GM12891 (cell line): ENCODE results near the gene ASPRV1.

Source experiments
- PAX5 ChIP-seq: IDR thresholded peaks from 2 replicates; pipeline ENCODE4 v1.6.1; 2011; ENCODE audit warnings: low read length, moderate library complexity, mild to moderate bottlenecking; ENCODE audit not compliant: insufficient read depth, severe bottlenecking
- POLR2A ChIP-seq: IDR thresholded peaks from 2 replicates; pipeline ENCODE4 v1.6.1; 2011; ENCODE audit warnings: low read depth, low read length, control low read depth
- POLR2AphosphoS5 ChIP-seq: IDR thresholded peaks from 2 replicates; pipeline ENCODE4 v1.6.1; 2011; ENCODE audit warnings: low read depth, low read length, control low read depth
- SPI1 ChIP-seq: IDR thresholded peaks from 2 replicates; pipeline ENCODE4 v1.6.1; 2011; ENCODE audit warnings: low read depth, low read length, control low read depth
- TAF1 ChIP-seq: IDR thresholded peaks from 2 replicates; pipeline ENCODE4 v1.6.1; 2011; ENCODE audit warnings: low read depth, low read length, control low read depth

DNA sequence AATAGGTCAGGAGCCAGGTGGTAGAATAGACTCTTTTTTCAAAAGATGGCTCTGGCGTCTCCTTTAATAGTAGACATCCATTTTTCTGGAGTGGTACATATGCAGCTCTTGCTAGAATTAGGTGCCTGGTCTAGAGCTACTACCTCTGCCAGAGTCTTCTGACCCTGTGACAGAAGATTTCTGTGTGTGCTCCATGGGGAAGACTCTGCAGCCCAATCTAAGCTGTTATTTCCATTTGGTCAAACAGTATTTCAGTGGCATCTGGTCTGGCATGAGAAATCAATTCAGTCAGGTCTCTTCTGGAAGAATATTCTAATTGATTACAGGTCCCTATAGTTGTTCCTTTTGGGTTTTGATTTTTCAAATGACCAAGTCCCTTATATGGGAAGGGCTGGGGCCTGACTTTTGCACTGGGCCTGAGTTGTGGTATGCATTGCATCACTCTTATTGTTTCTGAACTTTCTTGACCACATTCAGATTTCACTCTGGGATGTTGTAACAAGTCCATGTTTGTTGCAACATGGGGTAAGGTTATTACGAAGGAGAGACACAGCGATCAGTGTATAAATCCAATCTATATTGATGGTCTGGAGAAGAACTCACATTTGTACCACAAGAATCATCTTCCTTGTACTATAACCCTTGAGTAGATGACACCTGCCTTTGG is 34.4 kb downstream of the ASPRV1 start:
- TF ChIP-seq PAX5, result no peak
- TF ChIP-seq POLR2A, result no peak
- TF ChIP-seq POLR2AphosphoS5, result no peak
- TF ChIP-seq TAF1, result no peak
- TF ChIP-seq SPI1, result no peak
